Activated CD8-positive, alpha-beta memory T cell treated with anti-CD3 and anti-CD28 coated beads for 1 hour (primary cell): Measurements from ENCODE around the gene ANKDD1A.

ENCODE experiments used
- DNase-seq, 2 donors: peaks; one replicate each; pipeline ENCODE4 v3.0.0-alpha.2; 2020; ENCODE audit warnings: low read depth in 1 of 2; ENCODE audit errors: extremely low read depth in 1 of 2

The ANKDD1A gene

DNA sequence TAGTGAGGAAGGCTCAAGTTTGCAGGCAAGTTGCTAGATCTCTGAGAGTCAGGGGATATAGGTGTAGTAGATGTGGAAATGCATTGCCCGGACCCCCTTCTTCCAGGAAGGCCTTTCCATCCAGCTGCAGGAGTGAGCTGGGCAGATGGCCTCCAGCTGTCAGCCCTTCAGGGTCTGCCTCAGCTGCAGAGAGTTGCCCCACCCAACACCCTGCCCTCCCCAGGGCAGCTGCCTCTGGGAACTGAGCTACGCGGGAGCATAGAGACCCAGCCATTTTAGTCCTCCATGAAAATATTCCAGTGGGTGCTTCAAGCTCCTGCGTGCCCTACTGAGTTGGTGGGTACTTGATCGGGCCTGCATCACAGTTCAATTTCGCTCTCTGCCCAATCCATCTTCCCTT, 48.5 kb downstream of the ANKDD1A start:
- DNase-seq: no peak

DNA sequence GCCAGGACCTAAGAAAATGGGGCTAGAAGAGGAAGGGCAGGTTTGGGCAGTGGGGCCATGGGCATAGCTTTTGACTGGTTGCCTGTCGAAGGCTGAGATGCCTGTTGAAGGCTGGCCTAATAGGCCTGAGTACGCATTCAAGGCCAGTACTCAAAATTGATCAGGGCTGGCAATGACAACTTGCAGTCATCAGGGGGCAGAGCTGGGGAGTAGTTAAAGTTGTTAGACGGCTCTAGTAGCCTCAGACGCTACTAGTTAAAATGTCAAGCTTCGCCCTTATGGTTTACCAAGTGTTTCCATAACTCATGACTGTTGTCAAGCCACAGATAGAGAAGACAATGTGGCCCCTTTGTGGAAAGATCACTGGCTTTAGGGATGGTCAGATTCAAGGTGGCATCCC, 49.3 kb downstream of the ANKDD1A start:
- DNase-seq: no peak

DNA sequence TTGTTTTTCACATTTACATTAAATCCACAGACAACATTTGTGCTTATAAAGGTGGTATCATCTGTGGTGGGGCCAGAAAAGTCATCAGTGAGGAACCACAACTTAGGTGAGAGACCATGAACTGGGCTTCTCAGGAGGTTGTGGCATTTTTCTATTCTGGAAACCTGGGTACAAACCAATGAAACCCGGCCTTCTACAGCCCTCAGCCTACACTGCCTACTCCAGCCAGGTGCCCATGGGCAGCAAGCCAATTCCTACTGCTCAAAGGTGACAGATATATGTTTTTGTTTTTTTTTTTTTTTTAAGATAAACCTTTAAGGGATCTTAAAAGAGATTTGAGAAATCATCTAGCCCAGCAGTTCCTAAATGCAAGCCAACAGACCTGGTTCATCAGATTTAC, 57.7 kb downstream of the ANKDD1A start:
- no peak for DNase-seq

DNA sequence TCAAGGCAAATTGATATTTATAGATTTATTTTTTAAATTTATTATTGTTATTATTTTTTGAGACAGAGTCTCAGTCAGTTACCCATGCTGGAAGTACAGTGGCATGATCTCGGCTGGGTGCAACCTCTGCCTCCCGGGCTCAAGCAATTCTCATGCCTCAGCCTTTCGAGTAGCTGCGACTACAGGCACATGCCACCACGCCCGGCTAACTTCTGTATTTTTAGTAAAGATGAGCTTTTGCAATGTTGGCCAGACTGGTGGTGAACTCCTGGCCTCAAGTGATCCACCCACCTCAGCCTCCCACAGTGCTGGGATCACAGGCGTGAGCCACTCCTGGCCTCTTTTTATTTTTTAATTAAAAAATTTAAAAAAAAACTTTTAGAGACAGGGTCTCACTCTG, 59.0 kb downstream of the ANKDD1A start:
- DNase-seq: no peak

DNA sequence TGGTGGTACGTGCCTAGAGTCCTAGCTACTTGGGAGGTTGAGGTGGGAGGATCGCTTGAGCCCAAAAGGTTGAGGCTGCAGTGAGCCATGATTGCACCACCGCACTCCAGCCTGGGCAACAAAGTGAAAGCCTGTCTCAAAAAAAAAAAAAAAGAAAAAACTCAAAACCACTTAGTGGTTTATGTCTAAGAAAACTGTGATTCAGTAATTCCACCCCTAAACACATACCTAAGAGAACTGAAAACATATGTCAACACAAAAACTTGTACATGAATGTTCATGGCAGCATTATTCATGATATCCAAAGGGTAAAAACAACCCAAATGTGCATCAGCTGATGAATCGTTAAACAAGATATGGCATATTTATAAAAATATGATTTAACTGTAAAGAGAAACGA, 63.7 kb downstream of the ANKDD1A start:
- no peak for DNase-seq

DNA sequence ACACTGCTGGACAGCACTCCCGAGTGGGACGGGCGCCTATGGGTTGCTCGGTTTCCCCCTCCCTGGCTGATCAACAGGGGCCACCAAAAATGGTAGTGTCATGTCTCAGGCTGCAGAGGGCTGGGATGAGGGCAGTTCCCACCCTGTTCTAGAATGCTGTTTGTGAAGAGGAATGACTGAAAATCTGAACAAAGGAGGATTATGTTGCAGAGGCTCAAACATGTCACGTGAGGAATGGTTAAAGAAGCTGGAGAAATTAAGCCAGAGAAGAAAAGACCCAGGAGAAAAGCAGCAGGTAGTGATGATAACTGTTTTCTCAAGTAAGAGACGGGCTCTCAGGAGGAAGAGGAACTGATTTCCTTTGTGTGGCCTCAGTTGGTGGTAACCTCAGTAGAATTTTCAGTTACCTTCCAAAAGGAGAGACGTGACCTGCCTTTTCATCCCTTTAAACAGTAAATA, 67.6 kb downstream of the ANKDD1A start:
- no peak for DNase-seq

DNA sequence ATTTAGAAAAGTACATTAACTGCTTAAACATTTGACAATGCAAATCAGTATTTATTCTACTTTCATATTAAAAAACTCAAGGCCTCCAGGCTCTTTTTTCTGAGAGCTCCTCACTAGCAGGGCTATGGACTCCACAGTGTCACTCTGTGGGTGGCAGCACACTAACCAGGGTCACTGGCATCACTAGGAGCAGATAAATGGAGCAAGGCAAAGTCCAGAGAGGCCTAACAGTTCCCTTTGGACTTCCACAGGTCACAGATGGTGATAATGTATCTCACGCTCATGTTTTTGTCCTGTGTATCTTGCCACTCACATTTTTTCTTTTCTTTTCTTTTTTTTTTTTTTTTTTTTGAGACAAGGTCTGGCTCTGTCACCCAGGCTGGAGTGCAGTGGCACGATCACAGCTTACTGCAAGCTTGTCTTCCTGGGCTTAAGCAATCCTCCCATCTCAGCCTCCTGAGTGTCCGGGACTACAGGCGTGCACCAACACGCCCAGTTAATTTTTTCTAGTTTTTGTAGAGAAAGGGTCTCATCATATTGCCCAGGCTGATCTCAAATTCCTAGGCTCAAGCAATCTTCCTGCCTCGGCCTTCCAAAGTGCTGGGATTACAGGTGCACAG, 70.2 kb downstream of the ANKDD1A start:
- DNase-seq: no peak

DNA sequence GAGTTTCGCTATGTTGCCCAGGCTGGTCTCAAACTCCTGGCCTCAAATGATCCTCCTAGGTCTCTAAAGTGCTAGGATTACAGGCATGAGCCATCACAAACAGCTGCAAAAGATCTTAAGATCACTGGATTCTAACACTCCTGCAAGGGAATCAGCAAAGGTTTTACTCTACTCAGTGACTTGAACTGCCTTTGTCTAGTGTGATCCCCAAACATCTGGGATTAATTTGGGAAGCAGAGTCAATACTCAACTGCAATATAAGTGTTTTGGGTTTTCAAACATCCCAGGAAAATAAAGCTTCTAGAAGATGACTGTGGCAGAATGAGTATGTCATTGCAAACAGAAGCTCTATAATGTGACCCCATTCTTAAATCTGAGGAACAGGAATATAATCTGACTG, 70.8 kb downstream of the ANKDD1A start:
- no peak for DNase-seq

DNA sequence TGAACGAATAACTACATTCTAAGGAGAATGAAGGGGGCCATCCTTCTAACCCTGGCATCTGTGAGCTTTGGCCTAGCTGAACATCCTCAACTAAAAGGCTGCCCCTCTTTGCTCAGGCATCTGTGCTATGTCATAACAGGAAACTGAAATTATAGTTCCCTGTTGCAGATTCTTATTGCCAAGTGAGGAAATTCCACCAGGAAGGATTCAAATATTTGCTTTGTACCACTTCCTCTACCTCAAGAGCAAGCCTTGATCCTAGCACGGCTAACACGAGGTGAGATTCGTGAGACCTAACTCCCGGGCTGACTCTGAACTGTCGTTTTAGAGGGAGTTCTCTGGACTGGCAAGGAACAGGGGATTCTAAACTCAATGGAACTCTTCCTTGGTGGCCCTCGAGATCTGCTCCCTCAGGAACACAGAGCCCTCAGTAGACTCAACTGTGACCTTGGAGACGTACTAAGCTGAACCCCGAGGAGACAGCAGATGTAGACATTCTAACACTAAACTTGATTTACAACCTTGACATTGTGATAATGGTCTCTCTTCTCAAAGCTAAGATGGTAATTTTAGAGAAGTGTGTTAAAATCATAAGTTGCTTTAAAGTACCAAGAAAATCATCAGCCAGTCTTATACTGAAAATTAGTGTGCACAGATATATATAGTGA, 73.8 kb downstream of the ANKDD1A start:
- no peak for DNase-seq

DNA sequence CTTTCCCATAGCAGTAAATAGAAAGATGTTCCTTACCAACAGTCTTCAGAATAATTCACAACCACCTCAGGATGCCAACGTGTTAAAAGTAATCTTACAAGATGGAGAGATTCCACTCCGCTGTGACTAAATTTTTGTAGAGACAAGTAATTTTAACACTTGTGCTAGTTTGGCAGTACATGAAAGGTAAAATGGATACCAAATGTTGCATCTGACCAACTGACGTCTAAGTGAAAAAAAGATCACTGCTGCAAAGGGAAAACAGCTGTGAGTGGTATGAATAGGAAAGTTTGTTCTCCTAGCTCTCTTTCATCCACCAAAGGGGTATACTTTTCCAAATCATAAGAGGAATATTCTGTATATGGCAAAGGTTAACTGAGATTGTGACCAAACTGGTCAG, 75.4 kb downstream of the ANKDD1A start:
- DNase-seq: no peak

DNA sequence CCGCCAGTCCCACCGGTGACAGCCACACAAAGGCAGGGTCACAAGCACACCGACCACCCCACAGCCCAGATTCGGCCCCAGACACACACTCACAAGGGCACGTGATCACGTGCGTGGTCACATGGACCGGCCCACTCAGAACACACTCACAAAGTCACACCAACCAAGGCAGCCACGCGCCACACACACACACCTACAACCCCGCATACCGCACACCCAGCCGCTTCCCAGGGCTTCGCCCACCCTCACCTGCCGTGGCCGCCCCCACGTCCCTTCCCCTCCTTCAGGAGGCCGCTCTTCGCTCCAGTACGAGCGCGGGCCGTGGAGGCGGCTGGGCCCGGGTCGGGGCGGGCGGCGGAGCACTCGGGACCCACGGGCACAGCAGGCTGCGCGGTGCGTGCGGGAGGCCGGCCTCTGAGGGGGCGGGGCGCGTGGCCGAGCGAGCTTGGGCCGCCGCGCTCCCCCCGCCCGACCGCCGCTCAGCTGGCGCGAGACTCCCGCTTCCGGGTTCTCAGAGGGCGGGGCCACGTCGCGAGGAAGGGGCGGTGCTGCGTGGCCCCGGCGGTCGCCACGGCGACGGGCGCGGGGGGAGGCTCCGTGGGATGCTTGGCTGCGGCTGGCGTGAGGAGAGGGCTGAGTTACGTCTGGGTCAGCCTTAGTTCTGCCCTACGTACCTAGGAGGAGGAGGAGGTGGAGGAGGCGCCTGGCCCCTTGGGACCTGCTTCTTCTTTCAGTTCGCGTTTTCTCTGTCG, 77.9 kb downstream of the ANKDD1A start, which contains the start of gene SPG21:
Gene SPG21 (minus strand): TSS at position 499 of the 752 bp plus-strand sequence. CDS start 6,345 bp downstream, outside the sequence.
- DNase-seq: peak; percentile 61 to 87

DNA sequence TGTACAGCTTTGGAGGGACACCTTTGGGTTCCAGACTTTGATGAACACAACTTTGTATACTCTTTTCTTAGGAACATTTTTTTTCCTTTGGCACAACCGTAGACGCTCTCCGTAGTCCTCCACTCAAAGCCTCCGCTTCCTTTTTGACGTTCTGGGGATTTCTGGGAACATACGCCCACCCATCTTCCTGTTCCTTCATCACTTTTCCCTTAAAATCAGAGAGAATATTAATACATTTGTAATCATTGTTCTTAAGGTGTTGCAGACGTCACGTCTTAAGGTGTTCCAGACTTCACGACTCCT, 78.4 kb downstream of the ANKDD1A start:
- DNase-seq: no peak

DNA sequence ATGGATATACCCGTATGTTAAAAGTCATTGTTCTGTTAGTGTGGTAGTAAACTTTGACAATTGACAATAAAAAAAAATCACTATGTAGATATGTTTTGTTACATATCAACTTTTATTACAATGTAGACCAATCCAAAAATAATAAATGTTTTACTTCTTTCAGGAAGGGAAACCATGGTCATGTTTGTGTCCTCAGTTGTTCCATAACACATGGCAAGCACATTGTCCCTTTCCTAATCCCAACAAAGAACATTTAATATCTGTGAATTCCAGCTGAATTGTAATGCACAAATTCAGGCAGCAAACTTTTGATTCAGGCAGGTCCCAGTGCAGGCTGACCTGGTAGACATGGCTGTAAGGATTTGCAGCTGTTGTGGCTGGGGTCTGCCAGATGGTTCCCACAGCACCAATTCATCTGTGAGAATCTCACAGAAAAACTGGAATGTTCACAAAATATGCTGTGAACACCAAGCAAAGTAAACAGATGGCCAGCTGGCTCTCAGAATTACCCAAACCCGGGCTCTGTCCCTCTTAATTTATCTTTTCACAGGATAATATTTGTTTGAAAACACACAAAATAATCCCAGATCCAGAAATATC, 79.9 kb downstream of the ANKDD1A start:
- no peak for DNase-seq

DNA sequence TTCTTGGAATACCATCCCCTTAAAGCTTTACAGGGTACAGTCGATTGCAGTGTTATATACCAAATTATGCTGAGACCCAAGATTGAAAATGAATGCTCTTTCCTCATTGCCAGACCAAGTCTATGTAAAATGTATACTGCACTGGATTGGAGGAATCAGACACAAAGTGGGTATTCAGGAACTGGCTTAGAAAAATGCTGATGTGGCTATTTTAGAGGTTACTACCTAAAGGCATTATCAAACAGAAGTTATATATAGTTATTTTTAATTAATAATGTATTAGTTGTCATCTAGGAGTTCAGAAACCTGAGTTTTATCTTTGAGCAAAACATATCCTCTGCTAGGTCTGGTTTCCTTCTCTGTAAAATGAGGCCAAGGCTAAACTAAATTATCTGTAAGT, 81.6 kb downstream of the ANKDD1A start:
- DNase-seq: no peak

DNA sequence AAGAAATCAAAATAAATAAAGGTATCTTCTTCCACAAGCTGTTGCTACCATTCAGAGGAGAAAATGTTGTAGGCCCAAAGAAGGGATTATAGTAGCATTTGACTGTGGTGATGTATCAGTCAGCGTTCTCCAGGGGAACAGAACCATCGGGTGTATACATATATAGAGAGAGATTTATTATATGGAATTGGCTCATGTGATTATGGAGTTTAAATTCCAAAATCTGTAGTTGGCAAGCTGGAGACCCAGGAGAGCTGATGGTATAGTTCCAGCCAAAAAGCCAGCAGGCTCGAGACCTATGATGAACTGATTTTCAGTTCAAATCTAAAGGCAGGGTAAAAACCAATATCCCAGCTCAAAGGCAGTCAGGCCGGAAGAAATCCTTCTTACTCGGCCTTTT, 85.4 kb downstream of the ANKDD1A start:
- no peak for DNase-seq

DNA sequence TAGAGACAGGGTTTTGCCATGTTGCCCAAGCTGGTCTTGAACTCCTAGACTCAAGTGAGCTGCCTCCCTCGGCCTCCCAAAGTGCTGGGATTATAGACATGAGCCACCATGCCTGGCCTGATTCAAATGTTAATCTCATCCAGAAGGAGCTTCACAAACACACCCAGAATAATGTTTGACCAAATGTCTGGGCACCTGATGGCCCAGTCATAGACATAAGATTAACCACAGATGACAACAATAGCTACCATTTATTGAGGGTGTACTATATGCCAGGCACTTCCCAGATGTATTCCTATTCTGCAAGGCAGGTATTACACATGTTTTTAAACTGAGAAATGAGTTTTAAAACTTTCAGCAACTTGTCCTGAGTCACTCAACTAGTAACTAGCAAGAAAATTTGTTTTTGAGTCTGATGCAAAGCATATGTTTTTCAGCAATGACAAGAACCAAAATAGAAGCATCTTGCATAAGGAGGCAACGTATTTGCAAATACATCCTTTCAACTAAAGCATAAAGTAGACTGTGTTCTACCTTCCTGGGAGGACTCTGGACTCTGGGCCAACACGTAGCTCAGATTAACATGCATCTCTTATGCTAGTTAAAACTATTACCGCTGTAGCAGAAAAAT, 86.2 kb downstream of the ANKDD1A start:
- DNase-seq: no peak

DNA sequence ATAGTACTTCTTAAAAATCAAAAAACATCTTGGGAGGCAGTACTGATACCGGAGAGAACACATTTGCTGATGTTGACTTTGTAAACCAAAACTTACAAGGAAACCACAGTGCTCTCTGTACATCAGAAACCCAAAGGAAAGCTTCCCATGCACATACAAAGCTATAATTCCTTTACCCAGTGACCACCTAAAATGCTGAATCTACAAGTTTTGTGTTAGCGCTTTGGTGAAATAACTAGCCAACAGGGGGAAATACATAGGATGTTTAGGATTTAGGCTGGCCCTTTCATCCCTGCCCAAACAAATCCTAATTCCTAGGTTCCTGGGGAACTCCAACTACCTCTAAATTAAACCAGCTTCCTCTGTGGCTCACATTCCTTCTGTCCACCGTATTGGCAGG, 93.3 kb downstream of the ANKDD1A start:
- DNase-seq: no peak

DNA sequence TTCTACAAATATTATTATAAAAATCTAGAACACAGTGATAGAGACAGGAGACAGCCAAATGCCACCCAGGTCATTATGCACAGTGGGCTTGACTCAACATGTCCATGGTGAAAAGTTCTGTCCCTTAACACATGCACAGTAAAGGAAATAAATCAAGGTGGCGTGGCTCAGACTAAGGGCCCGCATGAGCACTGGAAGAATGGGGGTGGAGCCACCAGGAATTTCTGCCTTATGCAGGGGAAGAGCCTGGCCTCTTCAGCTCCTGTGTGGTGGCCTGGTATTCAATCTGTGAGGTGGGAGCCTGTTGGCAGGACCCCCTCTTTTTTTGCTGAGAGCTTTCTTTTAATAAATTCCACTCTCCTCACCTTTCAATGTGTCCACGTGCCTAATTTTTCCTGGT, 95.2 kb downstream of the ANKDD1A start:
- DNase-seq: no peak
